SK-MEL-5 (cell line): Measurements from ENCODE around the gene DCAF8. TPM values are rescaled to one million over a fixed set of nuclear protein-coding genes. Genes with fewer than 3 reads are reported as not detected.
A peak's percentile ranks its signal among the peaks of the same experiment; 100 is the strongest.

Experiments
- DNase-seq: peaks from one replicate; pipeline ENCODE4 v3.0.0-alpha.2; 2016; ENCODE audit warnings: low read depth, low spot score
- in situ Hi-C: cut with HindIII; loops from 2 replicates; pipeline ENCODE4 v1.10.0; 2016; ENCODE audit warnings: low sequenced_read_pairs, high pct_unique_total_duplicates, low pct_unique_long_range_greater_than_20kb
- total RNA-seq: library from RNA; depleted of rRNA; stranded (reverse); fragments of >200 nt; shearing (Covaris generic); gene quantifications from 2 replicates; pipeline ENCODE4 v1.2.3, GENCODE V29; 2014

Gene DCAF8
- total RNA-seq, 1 experiment from 2014 or later: 61.5 TPM

- in situ Hi-C loops: no loop called here
Observed at GRCh38 chr1:160193091-160193819, 69.1 kb downstream of the DCAF8 start.

GRCh38 chr1:160192234-160192633 lies 70.1 kb downstream of the DCAF8 start:
- in situ Hi-C loops: no loop called here
- DNase-seq: no peak

More at GRCh38 chr1:160193091-160193819, 69.1 kb downstream of the DCAF8 start:
- DNase-seq: peak; percentile 87

- no peak for DNase-seq
- in situ Hi-C loops: no loop called here
Observed at GRCh38 chr1:160191756-160192155, 70.6 kb downstream of the DCAF8 start.

GRCh38 chr1:160189649-160190625 lies 72.4 kb downstream of the DCAF8 start, which contains the start of gene CASQ1:
Gene CASQ1 (plus strand): TSS chr1:160190575. CDS start chr1:160190752, 177 bp downstream.
- in situ Hi-C loops: no loop called here
- DNase-seq: no peak

GRCh38 chr1:160188341-160188740 lies 74.0 kb downstream of the DCAF8 start:
- DNase-seq: no peak
- in situ Hi-C loops: no loop called here

GRCh38 chr1:160187407-160187806 lies 74.9 kb downstream of the DCAF8 start:
- in situ Hi-C loops: no loop called here
- DNase-seq: no peak

- DNase-seq: no peak
- in situ Hi-C loops: no loop called here
Observed at GRCh38 chr1:160186729-160187128, 75.6 kb downstream of the DCAF8 start.

- in situ Hi-C loops: no loop called here
- DNase-seq: no peak
Observed at GRCh38 chr1:160186246-160186645, 76.1 kb downstream of the DCAF8 start.

- in situ Hi-C loops: no loop called here
- no peak for DNase-seq
Observed at GRCh38 chr1:160179336-160179735, 83.0 kb downstream of the DCAF8 start.

- no peak for DNase-seq
- in situ Hi-C loops: no loop called here
Observed at GRCh38 chr1:160178731-160179130, 83.6 kb downstream of the DCAF8 start.

- DNase-seq: no peak
- in situ Hi-C loops: no loop called here
Observed at GRCh38 chr1:160177667-160178066, 84.7 kb downstream of the DCAF8 start.

- in situ Hi-C loops: no loop called here
- no peak for DNase-seq
Observed at GRCh38 chr1:160177231-160177630, 85.1 kb downstream of the DCAF8 start.

- in situ Hi-C loops: no loop called here
- DNase-seq: no peak
Observed at GRCh38 chr1:160171980-160172379, 90.4 kb downstream of the DCAF8 start.

GRCh38 chr1:160171354-160171753 lies 91.0 kb downstream of the DCAF8 start:
- no peak for DNase-seq
- in situ Hi-C loops: no loop called here

- in situ Hi-C loops: no loop called here
- peak; percentile 93 for DNase-seq
Observed at GRCh38 chr1:160169553-160170399, 92.6 kb downstream of the DCAF8 start.

- peak; percentile 65 for DNase-seq
- in situ Hi-C loops: no loop called here
Observed at GRCh38 chr1:160168609-160169369, 93.6 kb downstream of the DCAF8 start.

GRCh38 chr1:160168016-160168415 lies 94.3 kb downstream of the DCAF8 start:
- in situ Hi-C loops: no loop called here
- DNase-seq: no peak
